ENCODE results near the gene LTV1.

Gene LTV1

GRCh38 chr6:143896126-143896860, 53.2 kb downstream of the LTV1 start:
- no peak for DNase-seq

DNA sequence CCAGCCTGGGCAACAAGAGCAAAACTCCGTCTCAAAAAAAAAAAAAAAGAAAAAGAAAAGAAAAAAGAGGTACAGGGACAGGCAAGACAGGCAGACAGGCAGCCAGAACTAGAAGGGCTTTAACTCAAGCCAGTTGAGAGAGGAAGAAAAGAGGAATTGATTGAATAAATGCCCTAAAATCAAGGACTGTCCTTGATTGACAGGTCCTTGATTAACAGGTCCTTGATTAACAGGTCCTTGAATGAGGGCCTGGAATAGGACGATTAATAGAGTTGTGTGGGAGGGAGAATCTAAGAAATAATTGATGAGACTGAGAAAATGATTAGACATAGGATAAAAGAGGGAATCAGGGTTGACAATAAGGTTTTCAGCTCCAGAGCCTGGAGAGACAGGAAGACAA, 57.2 kb downstream of the LTV1 start:
- no peak for DNase-seq

DNA sequence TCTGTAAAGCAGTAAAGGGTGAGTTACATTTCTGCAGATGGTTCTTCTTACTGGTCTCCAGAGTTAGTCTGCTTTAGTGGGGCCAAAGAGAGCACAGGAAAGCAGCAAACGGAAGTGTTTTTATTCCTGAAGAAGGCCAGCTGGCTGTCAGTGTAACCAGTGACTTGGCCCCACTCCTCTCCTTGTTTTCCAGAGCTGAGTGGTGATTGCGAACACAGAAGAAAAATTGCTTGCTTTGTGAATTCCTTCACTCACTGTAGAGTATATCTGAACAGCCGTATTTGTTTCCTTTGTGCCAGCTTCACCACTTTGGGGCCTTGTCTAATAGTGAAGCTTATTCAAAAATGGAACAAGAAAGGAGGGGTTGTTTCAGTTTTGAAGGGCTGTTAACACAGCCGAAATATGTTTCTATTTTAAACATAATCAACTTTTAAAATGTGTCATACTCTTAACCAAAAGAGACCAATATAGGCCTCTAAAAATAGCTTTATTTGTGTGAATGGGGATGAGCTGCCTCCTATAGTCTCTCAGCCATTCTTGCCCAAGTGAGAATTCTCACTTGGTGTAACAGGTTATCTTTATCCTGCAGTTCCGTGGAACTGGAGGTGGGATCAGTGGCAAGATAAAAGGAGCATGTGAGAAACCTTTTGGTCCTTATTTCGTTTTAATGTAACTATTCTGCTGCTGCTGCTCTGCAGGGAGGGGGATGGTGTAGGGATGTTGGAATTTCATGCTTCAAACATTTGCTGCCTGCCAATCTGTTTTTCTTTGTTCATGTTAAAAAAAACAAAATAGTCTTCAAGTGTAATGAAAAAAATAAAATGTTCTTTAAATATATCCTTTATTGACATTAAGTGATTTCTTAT, 59.0 kb downstream of the LTV1 start:
- DNase-seq: no peak

DNA sequence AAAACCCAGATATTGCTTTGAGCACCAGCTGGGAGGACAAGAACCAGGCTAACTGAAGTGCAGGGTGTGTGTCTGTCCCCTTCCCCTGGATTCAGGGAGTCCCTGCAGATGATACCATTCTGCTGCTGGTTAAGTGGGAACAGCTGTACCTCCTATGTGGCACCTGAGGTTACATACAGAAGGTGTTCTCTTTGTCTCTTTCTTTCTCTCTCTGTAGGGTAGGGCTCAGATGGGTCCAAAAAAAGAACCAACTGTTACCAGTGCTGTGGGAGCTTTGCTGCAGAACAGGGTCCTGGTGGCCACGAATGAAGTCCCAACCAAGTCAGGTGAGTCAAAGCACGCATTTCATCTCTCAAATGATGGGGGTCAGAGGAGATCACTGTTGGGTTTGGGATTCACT, 59.7 kb downstream of the LTV1 start:
- no peak for DNase-seq

- DNase-seq: no peak
Observed at GRCh38 chr6:143911028-143911427, 67.9 kb downstream of the LTV1 start.

GRCh38 chr6:143912671-143913070, 69.5 kb downstream of the LTV1 start:
- DNase-seq: no peak
